Measurements from ENCODE around the gene GOLGA6A.
"Not testable (repeated sequence)": the region's sequence is repeated elsewhere in the genome, so short reads cannot be mapped to it uniquely, and the experiment has no call there.

The GOLGA6A gene

GRCh38 chr15:74082450-74082849 lies at the start of gene GOLGA6A:
Gene GOLGA6A (minus strand): TSS chr15:74082550. CDS start chr15:74082509, 41 bp downstream.
- DNase-seq: not testable (repeated sequence)

- DNase-seq: no peak
These were observed 49.5 kb upstream of the GOLGA6A start for GRCh38 chr15:74131628-74132413.

GRCh38 chr15:74130849-74131627 lies 48.7 kb upstream of the GOLGA6A start:
- DNase-seq: no peak

- DNase-seq: peak in 1 of 2 experiments; percentile 19
These were observed 48.0 kb upstream of the GOLGA6A start, which contains the start of gene ISLR2 for GRCh38 chr15:74130155-74130848. Gene ISLR2 (plus strand): TSS chr15:74130586. CDS start chr15:74132755, 2,169 bp downstream.

- peak in 1 of 2 experiments; percentile 56 for DNase-seq
These were observed 47.3 kb upstream of the GOLGA6A start for GRCh38 chr15:74129586-74130154.

GRCh38 chr15:74128785-74129585 lies 46.6 kb upstream of the GOLGA6A start:
- peak in 1 of 2 experiments; percentile 39 for DNase-seq

- peak in 1 of 2 experiments; percentile 48 for DNase-seq
These were observed 45.8 kb upstream of the GOLGA6A start for GRCh38 chr15:74127954-74128784.

- peak; percentile 61 to 91 for DNase-seq
These were observed 45.1 kb upstream of the GOLGA6A start for GRCh38 chr15:74127255-74127953.

- no peak for DNase-seq
These were observed 42.4 kb upstream of the GOLGA6A start for GRCh38 chr15:74124759-74125158.

- DNase-seq: no peak
These were observed 41.8 kb upstream of the GOLGA6A start for GRCh38 chr15:74124196-74124595.

- no peak for DNase-seq
These were observed 41.3 kb upstream of the GOLGA6A start for GRCh38 chr15:74123658-74124057.

- DNase-seq: no peak
These were observed 40.7 kb upstream of the GOLGA6A start for GRCh38 chr15:74123131-74123429.

- no peak for DNase-seq
These were observed 40.2 kb upstream of the GOLGA6A start for GRCh38 chr15:74122403-74123130.

- no peak for DNase-seq
These were observed 39.5 kb upstream of the GOLGA6A start for GRCh38 chr15:74121858-74122257.

- DNase-seq: no peak
These were observed 38.7 kb upstream of the GOLGA6A start for GRCh38 chr15:74121039-74121438.

- no peak for DNase-seq
These were observed 38.1 kb upstream of the GOLGA6A start for GRCh38 chr15:74120426-74120825.

- no peak for DNase-seq
These were observed 27.4 kb upstream of the GOLGA6A start for GRCh38 chr15:74109713-74110112.

- DNase-seq: not testable (repeated sequence)
These were observed 26.3 kb upstream of the GOLGA6A start for GRCh38 chr15:74108611-74109010.

GRCh38 chr15:74108111-74108510 lies 25.8 kb upstream of the GOLGA6A start:
- no peak for DNase-seq

Measured in NCI-H526 (cell line).